EL (cell line): ENCODE measurements around the gene ZNF334.

Experiments used
- DNase-seq: peaks from one replicate; pipeline ENCODE4 v3.0.0-alpha.2; 2016

ZNF334 gene

DNA sequence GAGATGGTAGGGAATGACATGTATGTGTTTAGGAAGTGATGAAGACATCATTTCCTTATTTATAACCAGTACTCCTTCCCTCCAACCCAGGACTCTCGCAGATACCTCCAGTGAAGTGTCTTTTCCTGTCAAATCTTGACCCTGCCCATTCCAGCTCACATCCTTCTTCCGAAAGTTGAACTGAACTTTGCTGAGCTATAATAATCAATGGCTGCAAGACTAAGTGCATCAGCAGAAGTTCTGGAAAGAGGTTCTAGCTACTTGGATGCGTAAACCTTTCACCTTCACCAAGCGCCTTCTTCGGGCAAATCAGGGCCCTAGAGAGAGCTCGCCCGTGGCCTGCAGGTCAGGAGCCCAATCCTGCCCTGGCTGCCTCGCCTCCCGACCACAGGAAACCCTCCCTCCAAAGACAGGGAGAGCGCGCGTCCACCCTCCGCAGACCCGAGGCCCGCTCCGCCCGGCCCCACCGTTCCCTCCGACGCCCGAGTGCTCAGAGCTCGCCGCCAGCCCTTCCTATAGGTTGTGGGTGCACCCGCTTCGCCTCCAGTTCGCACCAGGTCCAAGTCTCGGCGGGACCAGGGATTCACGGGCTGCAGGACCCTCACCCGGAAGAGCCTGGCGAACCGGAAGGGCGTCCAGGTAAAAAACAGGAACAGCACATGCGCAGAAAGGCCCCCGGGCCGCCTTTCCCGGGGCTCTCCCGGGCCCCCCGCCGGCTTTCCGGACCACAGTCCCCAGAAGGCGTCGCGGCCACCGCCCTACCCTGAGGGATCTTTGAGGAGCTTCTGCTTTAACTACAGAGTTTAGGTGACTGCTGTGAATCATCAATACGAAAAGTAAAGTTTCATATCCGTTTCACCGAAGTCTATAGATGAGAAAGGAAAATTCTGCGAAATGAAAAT is at the start of gene ZNF334:
Gene ZNF334 (minus strand): TSS at position 617 of the 902 bp plus-strand sequence. CDS start 1,457 bp downstream, outside the sequence.
- peak; percentile 28 for DNase-seq

DNA sequence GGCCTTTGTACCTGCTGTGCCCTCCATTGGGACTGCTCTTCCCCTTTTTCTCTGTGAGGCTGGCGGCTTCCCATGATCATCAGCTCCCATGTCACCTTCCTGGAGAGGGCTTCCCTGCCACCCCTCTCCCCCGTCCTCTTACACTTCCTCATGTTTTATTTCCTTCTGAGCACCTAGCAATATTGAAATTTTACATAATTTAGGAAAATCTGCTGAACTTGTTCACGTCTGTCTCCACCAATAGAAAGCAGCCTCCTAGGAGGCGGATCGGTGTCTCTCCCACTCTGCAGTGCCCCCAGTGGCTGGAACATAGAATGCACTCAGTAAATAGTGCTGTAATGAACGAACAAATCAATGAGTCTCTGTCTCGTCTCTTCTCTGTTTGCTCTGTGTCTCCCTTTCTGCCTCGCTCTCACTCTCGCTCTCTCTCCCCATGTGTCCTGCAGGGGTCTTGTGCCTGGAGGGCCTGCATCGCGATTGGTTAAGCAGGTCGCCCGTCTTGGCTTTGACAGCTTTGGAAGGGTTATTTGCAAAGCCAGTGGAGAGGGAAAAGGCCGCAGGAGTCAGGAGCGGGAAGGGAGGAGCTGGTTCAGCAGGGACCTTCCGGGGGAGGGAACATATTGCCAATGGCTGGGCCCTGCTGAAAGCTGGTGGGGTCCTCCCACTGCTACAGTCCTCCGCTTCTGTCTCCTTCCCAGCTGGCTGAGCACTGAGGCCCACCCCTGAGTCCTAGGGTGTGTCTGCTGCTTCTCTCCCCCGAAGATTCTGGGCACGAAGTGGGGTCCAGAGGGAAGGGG is 49.2 kb upstream of the ZNF334 start:
- peak; percentile 72 for DNase-seq

DNA sequence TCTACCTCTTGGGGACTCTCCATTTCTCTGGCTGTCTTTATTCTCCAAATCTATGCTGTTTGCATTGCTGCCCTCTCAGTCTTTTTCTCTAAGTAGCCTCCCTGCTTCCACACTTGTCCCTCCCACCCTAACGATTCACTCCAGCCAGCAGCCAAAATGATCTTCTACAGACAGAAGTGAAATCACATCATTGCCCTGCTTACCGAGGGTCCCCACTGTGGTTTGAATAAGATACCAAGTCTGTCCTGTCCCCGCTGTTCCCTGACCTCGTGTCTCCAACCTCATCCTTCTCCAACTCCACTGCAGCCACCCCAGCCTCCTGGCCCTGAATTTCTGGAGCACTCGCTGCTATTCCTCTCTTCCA is 48.6 kb upstream of the ZNF334 start:
- no peak for DNase-seq

DNA sequence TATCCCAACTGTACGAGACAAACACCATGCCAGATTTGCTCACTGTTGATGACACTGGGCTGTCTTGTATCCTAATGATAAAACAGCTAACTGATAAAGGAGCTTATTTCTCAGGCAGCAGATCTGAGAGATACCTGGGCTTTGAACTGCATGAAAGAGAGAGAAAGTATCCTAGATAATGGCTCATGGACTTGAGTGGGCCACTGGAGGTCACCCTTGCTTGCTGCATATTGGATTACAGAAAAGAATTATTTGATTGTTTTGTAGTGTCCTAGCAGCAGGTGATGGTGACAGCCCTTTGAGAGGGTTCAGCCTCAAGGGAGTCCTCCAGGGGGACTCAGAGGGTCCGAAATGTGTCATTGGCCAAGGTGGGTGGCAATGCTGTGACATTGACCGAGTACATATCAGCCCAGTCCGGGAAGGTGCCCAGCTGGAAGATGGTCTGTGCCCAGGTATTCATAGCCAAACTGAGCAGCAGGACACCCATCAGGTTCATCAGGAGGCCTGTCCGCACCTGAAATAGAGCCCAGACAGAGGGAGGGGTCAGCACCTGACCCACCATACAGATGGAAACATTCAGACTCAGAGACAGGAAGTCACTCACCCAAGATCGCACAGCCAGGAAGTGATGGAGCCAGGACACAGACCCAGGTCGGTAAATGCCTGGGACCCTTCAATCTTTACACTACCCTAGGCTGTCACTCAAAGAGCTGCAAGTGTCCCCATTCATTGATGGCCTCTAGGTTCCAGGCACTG is 46.5 kb upstream of the ZNF334 start:
- no peak for DNase-seq

DNA sequence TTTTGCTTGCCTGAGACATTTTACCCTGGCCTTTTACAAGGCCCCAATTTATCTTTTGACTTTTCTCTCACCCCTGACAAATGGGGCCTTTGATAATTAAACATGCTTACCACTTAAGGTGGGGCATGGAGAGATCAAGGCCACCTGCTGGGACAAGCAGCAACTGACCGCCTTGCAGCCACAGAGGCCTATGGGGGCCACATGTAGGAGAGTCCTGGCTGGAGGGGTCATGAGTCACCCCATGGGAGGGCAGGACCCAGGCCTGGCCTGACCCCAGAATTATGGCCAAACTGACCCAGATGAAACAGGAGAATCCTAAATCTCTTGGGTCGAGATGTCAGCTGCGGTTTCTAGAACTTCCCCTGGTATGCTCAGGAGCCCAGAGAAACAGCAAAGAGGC is 45.6 kb upstream of the ZNF334 start:
- DNase-seq, result no peak

DNA sequence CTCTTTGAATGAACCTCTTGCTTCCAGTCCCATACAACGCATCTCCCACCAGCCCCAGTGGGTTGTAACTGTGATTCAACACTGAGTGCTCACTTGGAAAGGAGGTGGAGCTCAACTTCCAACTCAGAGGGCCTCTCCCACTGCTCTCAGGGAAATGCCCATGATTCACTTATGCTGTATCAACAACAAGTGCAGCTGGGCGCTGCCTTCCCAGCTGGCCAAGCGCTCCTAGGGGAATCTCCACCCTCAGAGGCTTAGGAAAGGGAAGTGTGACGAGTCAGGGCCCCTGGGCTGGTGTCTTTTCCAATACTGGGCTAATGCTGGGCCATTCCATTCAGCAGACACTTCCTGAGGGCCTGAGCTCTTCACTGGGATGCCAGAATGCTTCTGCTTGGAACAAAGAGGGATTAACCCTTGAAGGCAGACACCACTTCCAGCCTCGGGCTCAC is 45.2 kb upstream of the ZNF334 start:
- DNase-seq, result peak; percentile 90

DNA sequence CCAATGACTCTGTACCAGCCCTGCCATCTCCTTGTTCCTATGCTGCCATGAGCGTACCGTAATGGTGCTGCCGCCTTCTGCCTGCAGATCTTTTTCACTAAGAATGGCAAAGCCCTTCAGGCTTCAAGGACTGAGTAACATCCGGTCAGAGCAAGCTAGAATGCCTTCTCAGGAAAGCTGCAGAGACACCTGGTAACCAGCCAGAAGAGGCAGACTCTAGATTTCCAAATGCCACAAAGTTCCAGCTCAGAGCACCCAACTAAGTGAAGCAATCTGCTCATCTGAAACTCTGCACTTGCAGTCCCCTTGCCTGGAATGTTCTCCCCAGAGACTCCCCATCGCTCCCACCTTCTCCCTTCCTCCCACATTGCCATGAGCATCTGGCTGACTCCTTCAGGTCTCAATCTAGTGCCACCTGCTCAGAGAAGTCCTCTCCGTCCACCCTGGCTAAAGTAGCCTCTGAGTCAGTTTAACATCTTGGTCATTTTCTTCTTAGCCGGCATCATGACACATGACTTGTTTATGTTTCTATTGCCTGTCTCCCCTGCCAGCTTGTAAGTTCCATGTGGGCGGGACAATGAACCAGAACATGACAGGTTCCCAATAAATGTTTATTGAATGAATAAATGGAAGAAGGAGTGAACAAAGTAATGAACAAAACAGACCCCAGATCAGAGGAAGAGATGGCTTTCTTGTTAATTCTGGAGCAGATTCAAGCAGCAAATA is 44.0 kb upstream of the ZNF334 start:
- peak; percentile 66 for DNase-seq

DNA sequence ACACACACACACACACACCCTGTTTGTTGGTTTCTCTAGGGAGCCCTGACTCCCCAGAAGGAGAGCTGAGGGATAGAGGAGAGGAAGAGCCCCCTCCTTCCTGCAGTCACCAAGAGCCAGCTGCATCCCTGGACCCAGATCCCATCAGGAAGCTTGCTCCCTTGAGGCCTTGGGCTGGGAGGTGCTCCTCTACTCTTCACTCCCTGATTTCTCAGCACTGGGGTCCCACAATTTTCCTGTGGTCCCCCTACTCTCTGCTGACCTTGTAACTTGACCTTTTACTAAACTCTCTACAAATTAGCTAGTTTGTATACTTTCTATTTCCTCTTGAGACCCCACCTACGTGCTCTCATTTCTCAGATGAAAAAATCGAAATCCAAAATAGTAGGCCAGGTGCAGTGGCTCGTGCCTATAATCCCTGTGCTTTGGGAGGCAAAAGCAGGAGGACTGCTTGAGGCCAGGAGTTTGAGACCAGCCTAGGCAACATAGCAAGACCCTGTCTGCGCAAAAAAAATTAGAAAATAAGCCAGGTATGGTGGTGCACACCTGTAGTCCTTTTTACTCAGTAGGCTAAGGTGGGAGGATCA is 42.1 kb upstream of the ZNF334 start:
- no peak for DNase-seq

DNA sequence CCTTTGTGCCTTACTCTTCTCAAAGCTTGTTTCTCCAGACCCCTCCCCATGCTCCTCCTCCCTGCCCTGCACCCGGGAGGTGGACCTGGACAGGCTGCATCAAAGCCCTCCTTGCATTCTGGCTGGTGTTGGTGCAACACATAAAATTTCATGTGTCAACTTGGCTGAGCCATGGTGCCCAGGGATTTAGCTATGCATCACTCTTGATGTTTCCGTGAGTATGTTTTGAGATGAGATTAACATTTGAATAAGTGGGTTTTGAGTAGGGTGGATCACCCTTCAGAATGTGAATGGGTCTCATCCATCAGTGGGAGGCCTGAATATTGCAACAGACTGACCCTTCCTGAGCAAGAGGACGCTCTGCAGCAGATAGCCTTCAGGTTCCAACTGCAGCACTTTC is 41.5 kb upstream of the ZNF334 start:
- DNase-seq, result no peak

DNA sequence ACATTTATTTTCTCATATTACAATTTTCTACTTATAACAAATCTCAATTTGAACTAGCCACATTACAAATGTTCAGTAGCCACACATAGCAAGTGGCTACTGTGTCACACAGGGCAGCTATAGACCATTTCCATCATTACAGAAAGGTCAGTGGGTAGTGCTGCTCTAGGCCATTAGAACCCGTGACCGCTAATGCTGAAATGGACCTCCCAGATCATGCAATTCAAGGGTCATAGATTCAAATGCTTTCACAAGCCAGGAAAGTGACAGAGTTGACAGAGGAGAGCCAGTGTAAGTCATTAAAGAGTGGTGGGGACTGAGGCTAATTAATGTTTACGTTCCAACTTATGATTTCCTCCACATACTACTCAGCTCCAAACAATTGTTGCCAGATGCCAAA is 40.6 kb upstream of the ZNF334 start:
- no peak for DNase-seq

DNA sequence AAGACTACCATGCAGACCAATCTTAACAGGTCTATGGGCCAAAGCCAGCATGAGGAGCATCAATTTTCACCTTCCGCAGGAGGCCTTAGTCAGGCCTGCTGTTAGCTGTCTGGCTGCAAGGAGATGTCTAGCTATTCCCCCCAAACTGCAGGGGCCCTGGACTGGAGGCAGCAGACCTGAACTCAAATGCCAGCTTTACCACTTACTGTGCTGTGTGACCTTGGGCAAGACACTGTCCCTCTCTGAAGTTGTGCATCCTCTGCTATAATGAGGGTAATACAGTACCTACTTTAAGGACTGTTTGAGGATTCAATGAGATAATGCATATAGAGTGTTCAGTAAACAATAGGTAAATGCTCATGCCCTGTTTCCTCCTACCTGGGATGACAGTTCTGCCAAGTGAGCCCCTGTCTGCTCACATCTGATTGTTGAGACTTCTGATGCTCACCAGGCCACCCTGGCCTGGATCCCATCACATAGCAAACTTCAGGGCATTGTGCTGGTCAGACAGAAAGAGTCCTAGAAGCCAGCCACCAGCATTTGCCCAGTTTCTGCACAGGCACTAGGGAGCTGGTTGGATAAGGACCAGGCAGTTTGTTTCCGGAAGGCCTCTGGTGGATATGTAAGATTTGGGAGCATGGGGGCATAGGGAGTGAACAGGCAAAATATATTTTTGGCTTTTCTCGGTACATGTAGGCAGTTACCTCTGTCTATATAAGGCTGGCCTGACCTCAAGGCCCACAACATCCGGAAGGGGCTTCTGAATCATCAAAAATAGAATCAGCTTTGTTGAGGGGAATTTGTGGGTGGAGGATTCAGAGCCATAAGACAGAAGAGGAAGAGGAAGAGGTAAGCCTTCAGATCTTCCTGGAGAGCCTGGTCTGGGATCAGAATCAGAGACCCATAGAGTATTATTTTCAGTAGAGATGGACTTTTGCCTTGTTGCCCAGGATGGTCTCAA is 39.4 kb upstream of the ZNF334 start:
- no peak for DNase-seq

DNA sequence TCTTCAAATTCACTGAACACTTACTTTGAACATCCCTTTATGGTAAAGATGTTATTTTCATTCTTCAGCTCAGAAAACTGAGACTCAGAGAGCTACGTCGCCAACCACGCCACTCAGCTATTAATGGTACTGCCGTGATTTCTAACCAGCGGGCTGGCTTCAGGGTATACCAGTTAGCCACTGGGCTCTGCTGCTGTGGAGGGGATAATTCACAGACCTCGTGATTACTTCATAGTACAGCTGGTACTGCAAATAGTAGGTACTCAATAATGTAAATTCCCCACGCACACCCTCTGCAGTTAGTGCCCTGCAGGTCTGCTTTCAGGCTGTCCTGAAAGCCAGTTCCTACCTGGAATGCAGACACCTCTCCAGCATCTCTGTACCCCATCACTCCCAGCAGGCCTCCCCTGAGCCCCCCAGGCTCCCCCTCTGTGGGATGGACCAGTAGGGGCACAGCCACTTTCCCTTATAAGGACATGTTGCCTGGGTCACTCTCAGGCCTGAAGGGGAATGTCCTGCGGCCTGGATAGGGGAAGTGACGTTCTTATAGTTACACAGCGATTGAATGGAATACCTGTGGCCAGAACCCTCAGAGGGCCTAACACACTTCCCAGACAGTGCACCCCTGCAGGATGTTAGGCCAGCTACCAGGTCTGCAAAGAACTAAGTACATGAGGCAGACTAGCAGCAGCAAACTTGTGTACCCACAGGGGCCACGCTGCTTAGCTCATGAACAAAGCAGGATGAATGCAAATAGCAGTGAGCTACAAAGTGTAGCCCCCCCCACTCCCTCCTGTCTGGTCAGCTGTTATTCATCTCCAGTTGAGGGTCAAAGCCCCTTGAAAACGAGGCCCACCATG is 38.4 kb upstream of the ZNF334 start:
- DNase-seq, result no peak

DNA sequence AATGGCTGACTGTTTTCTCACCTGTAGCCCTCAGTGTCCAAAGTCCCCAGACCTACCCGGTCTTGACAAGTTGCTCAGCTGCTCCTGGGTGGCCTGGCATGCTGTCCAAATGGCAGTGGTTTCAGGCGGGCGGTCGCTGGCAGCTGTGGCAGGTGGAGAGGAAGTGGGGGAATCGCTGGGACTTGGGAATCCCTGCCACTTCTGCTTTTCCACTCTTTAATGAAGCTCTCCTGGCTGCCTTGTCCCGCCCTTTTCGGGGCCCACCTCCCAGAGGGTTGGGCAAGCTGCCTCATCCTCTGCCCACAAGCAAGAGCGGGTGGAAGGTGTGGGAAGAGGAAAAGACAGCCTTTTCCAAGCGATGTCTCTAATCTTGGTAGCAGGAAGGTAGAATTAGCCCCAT is 37.1 kb upstream of the ZNF334 start, which contains the start of gene OCSTAMP:
Gene OCSTAMP (minus strand): TSS at position 194 of the 400 bp plus-strand sequence. CDS start 94 bp downstream, at position 100.
- no peak for DNase-seq

DNA sequence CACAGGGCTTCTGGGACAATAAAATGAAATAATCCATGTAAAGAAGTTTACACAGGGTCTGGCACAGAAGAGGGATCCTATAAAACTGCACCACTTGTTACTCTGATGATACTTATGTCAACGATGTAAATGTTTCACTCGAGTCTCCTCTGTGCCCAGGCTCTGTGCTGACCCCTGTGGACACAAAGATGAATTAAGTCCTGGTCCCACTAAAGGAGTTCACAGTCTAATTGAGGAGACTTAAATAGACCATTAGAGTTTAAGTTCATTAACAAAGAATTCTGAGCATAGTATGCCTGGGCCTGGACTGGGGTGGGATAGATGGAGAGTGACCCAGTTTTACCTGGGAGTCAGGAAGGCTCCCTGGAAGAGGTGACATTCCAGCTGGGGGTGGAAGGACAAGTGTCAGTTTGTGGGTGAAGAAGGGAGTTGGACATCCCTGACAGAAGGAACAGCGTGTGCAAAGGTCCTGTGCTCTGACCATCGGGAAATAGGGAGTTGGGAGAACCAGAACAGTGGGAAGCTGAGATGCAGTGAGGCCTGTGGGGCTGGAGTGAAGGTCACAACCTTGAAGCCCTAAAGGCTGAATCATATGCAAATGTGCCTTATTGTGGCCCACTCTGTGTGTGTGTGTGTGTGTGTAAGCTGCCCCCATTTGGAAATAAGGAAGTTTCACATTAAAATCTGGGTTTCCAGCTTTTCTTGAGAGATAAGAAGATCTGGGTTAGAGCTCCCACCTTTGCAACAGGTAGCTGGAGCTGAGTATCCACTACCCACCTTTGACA is 36.0 kb upstream of the ZNF334 start:
- DNase-seq, result no peak

DNA sequence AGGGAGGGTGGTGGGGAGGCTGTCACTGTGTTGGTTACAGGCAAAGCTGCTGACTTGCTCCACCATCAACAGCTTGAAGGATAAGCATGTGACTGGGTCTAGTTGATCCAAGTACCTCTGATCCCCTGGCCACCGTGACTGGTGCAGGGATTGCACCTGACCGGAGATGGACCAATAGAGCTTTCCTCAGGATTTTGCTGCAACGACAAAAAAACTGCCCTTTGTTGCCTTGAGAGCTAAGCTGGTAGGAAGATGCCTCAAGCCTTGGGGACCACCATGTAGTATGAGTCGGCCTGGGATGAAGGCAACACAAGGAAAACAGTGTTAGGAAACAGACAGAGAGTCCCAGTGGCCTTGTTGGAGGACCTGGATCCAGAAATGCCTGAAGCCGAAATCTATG is 35.3 kb upstream of the ZNF334 start:
- DNase-seq, result no peak

DNA sequence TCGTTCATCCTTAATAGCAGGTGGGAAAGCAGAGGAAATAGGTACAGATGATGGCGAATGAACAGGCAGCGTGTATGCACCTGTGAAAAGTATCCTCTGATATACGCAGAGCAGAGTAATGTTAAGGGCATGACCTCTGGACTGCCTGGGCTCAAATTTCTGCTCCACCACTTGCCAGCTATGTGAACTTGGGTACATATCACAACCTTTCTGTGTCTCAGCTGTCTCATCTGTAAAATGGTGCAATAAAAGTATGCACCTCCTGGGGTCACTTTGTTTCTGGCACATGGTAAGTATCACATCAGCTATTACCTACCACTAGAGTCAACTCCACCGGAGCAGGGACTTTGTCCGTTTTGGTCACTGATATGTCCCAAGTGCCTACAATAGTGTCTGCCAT is 34.6 kb upstream of the ZNF334 start:
- DNase-seq, result no peak

DNA sequence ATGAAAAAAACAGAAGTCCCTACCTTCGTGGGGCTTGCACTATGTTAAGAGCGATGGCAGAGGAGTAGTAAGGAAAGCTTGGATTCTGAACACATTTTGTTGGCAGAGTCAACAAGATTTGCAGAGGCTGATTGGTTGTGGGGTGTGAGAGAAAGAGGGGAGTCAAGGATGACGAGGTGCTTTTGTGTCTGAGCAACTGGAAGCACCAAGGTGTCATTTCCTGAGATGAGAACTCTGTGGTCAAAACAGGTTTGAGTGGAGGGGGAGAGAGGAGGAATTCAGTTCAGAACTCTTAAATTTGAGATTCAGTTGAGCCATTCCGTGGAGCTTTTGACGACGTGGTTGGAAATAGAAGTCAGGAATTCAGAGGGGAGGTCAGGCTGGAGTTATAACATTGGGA is 33.6 kb upstream of the ZNF334 start:
- DNase-seq, result no peak

DNA sequence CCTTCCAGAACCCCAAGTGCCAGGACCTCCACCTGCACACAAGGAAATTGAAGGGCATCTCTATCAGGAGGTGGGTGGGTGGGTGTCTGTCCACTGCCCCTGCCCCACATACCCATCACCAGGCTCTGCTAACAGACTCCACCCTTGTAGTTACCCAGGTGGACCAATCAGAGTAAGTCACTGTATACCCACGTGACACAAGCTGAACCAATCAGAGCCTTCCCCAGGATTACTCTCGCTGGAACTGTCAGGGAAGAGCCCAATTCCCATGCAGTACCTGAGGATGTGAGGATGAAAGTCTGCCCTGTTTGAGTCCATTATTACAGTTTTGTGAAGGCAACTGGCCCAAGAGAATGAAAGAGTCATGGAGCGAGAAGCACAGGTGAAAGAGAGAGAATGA is 32.9 kb upstream of the ZNF334 start:
- DNase-seq, result no peak

DNA sequence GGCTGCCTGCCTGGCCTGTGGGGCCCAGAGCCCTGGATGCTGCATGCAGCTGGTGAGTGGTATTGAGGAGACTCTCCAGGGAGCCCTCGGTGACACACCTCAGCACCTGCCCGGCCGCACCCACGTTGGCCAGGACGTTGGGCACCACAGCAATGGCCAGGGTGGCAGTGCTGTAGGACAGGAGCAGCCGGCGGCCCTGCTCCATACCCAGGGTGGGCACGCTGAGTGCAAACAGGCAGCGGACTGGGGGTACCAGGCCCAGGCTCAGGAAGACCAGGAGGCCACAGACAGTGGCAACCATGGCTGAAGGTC is 32.4 kb upstream of the ZNF334 start:
- no peak for DNase-seq
